GM18858 (cell line): ENCODE measurements around the gene SHB.

ENCODE experiments used
- ATAC-seq: cut with Tn5 transposase; IDR thresholded peaks from one replicate; pipeline ENCODE4 v1.9.1; 2021; ENCODE audit not compliant: unreplicated experiment

SHB gene

DNA sequence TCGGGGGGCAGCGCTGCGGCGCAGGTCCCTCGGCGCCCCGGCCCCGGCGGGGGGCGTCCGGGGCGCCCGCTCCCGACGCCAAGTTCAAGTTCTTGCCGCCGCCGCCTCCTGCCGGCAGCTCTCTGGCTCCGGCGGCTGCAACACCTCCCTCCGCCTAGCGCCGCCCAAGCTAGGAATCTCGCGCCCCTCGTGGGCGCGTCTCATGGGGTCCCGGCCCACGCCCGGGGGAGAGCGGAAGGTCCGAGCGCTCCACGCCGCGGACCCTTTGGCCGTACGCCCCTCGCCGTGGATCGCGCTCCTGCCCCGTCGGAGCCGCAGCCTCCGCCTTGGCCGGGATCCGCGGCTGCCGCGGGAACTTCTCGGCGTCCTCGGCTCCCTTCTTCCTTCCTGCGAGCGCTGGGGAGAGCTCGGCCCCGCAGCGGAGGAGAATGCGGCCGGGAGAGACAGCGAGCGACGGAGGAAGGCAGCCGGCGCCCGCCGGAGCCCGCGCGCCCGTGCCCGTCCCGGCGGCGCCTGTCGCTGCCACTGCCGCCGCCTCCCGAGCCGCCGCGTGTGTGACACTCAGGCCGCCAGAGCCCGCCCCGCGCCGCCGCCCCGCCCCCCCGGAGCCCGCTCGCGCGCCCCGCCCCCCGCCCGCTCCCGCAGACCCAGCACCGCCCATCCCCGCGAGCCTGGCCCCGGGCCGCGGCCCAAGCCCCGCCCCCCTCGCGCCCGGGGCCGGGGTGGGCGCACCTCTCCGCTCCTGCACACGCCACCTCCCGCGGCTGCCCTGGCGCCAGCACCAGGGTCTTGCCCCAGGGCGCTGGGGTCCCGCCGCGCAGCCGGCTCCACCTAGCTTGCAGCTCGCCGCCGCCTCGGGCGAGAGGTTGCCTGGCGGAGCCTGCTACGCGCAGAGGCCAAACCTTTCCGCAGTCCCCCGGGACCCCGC lies at the start of gene SHB:
Gene SHB, minus strand, starts transcription at position 527 of the 928 bp plus-strand sequence. CDS start 582 bp downstream, outside the sequence.
- ATAC-seq = peak; percentile 31

GRCh38 chr9:38117651-38118050 lies 48.6 kb upstream of the SHB start:
- ATAC-seq = no peak

DNA sequence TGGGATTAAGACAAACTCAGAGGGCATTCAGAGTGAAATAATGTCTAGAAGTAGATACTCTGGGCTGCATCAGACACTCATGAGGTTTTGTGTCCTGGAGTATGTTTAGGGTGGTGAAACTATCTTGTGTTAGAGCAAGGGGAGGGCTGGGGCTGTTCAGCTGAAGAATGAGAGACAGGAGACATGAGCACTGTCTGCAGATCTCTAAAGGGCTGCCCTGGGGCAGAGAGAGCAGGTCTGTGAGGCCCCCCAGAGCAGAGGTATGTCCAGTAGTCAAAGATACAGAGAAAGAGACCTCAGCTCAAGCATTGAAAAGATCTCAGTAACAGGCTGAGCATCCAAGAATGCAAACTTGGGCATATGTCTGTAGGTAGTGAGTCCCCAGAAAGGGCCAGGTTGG lies 45.9 kb upstream of the SHB start:
- ATAC-seq = no peak

- no peak for ATAC-seq
Observed at GRCh38 chr9:38112456-38112855, 43.4 kb upstream of the SHB start.

- ATAC-seq = no peak
Observed at GRCh38 chr9:38112049-38112448, 43.0 kb upstream of the SHB start.

DNA sequence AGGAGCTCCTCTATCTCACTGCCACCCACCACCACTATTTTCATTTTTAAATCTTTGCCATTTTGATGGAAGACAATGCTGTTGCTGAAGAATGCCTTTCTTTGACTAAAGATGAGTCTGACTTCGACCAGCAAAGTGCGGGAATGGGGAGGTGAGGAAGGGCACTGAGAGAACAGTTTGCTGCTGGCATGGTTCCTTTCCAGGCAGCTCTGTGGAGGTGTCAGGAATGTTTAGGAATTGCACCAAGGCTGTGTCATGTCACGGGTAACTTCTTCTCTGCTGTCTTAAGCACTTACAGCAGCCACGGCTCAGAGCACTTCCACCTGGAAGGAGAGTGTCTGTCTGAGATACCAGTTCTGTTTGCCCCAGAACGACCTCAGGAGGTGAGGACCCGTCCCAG lies 41.4 kb upstream of the SHB start:
- no peak for ATAC-seq

- no peak for ATAC-seq
Observed at GRCh38 chr9:38109601-38110000, 40.6 kb upstream of the SHB start.

- ATAC-seq = no peak
Observed at GRCh38 chr9:38108326-38108725, 39.3 kb upstream of the SHB start.

DNA sequence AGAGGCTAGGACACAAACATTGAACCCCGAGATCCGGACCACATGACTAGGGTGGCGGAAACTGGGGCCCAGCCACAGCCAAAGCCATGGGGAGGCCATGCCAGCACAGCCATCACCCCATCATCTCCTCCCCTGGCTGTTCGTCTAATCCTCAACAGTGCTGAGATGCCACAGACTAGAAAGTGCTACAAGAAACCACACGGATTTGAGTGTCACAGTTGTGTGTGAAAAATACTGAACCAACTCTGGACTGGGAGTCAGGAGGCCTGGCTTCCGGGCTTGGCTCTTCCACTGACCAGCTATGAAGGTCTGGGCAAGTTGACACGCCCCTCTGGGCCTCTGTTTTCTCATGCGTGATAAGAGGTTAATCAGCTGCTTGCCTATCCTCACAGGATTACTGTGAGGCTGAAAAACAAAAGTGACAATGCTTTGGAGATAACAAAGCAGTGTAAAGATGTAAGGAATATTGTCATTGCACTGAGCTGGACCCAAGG lies 38.8 kb upstream of the SHB start:
- ATAC-seq = no peak

DNA sequence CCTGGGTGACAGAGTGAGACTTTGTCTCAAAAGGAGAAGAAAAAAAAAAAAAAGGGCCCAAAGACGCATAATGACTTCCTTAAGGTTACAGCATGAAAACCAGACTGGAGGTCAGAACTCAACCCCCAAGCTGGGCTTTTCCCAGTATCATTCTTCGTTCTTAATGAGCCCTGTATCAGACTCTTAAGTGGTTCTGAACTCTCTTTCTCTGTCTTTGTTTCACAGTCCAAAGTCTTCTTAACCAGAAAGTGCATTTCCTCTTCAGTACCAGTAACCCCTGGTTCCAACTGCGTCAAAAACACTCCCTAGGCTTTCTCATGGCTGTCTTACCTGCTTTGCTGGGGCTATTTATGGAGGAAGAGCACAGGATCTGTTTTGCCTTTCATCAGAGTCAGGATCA lies 38.4 kb upstream of the SHB start:
- ATAC-seq = no peak

DNA sequence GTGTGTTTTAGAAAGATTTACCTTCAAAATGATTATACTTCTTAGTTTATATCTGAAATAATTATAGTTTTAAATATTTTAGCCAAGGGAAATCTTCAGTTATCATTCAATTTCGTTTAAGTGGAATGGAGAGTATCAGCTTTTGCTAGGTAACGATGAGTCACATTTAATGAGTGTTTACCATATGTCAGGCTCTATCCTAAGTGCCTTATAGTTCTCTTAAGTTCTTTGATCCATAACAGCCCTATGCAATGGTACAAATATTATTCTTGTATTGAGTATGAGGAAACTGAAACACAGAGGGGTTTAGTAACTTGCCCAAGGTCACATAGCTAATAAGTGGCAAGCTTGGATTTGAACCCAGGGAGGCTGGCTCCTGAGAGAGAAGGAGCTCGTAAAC lies 37.5 kb upstream of the SHB start:
- no peak for ATAC-seq

GRCh38 chr9:38103340-38103739 lies 34.3 kb upstream of the SHB start:
- no peak for ATAC-seq

DNA sequence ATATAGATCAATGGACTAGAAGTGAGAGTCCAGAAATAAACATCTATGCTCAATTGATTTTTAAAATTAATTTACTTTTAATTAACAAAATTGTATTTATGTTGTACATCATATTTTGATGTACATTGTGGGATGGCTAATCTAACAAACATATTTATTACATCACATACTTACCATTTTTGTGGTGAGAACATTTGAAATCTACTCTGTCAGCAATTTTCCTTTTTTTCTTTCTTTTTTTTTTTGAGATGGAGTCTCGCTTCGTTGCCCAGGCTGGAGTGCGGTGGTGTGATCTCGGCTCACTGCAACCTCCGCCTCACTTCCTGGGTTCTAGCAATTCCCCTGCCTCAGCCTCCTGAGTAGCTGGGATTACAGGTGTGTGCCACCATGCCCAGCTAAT lies 32.4 kb upstream of the SHB start:
- ATAC-seq = no peak

DNA sequence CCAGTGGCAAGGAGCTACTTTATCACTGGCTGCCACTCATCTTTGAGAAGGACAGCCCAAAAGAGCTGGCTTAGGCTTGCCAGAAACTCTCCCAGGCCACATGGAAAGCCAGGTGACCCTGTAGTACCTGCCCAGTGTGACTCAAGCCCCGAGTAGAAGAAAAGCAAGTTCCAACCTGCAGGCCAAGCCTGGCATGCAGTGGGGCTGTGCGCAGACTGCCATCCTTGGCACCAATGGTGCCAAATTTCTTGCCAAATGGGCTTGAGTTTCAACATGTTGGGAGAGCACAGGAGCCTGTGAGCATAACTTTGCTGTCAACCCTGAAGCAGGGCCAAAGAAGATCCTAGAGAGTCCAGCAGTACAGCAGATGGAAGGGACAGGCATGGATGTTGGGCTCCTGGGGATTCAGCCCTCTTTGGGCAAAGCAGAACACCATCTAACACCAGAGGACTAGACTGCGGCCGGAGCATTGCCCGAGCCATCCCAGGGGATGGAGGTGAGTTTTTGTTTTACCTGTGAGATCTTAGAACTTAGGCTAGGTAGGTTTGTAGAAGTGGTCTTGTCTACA lies 27.3 kb upstream of the SHB start:
- no peak for ATAC-seq

GRCh38 chr9:38094165-38094564 lies 25.1 kb upstream of the SHB start:
- ATAC-seq = no peak

GRCh38 chr9:38092656-38093055 lies 23.6 kb upstream of the SHB start:
- ATAC-seq = no peak

- no peak for ATAC-seq
Observed at GRCh38 chr9:38092200-38092524, 23.1 kb upstream of the SHB start.

GRCh38 chr9:38091310-38092199 lies 22.5 kb upstream of the SHB start:
- ATAC-seq = peak; percentile 64

- no peak for ATAC-seq
Observed at GRCh38 chr9:38090170-38090569, 21.1 kb upstream of the SHB start.

- ATAC-seq = no peak
Observed at GRCh38 chr9:38089387-38090165, 20.5 kb upstream of the SHB start.
